Measurements from ENCODE around the gene PPP4C.
A peak's percentile ranks its signal among the peaks of the same experiment; 100 is the strongest.
"Not testable (repeated sequence)": the region's sequence is repeated elsewhere in the genome, so short reads cannot be mapped to it uniquely, and the experiment has no call there.

Gene PPP4C

DNA sequence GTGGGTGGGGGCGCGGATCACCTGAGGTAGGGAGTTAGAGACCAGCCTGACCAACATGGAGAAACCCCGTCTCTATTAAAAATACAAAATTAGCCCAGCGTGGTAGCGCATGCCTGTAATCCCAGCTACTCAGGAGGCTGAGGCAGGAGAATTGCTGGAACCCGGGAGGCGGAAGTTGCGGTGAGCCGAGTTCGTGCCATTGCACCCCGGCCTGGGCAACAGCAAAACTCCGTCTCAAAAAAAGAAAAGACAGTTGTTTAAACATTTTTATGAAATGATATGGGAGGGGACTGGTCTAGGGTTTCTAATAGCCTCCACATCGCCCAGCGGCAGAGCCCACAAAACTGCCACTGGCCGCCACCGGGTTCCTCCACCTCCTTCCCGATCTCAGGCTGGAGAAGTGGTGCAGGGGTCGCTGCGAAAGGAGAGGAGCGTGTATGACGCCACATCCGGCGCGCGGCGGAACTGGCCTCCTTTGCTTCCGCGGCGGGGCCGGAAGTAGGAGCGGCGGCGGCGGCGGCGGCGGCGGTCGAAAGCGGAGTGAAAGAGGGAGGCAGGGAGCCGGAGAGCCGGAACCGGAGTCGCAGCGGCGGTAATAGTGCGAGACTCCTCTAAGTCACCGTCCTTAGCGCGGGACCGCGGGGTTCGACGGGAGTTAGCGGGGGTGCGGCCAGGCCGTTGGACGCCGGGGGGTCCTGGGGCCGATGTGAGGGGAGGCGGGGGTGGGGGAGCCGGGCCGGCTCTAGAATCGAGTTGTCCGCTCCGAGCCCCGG is at the start of gene PPP4C:
Gene PPP4C (plus strand): TSS at position 492 of the 773 bp plus-strand sequence. CDS start 384 bp downstream, outside the sequence.
- peak; percentile 86 for DNase-seq (ENCODE audit: low read depth)

GRCh38 chr16:30026449-30026848 is 49.3 kb upstream of the PPP4C start:
- DNase-seq (ENCODE audit: low read depth): no peak

DNA sequence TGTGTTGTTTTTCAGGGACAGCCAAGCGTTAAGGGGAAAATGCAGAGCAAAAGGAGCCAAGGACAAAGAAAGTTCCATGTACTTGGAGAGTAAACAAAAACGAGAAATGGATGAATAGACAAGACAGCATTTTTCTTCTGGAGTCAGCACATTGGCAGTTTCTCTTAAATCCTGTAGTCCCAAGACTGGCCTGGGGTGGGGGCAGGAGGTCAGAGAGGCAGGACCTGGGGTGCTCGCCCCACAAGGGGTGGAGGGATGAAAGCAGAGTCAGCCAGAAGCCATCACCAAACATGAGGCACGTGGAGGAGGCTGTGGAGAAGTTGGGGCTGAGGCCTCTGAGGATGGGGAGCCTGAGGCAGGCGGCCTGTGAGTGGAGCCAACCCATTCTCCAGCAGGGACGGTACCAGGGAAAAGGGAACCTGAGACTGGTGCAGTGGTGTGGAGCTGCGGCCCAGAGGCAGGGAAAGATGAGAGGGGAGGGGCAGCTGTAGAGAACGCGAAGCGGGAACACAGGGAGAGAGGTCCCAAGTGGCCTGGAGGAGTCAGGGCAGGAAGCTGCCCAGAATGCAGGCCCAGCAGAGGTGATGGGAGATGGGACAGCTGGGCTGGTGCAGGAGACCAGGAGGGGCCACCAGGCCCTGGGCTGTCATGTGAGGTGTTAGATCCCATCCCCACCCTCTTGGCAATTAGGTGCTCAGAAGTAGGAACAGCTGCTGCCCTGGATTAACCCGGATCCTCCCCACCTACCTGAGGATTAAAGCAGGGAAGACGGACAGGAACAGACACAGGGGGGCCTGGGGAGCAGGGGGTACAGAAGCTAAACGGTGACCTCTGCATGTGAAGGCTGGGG is 48.0 kb upstream of the PPP4C start:
- no peak for DNase-seq (ENCODE audit: low read depth)

DNA sequence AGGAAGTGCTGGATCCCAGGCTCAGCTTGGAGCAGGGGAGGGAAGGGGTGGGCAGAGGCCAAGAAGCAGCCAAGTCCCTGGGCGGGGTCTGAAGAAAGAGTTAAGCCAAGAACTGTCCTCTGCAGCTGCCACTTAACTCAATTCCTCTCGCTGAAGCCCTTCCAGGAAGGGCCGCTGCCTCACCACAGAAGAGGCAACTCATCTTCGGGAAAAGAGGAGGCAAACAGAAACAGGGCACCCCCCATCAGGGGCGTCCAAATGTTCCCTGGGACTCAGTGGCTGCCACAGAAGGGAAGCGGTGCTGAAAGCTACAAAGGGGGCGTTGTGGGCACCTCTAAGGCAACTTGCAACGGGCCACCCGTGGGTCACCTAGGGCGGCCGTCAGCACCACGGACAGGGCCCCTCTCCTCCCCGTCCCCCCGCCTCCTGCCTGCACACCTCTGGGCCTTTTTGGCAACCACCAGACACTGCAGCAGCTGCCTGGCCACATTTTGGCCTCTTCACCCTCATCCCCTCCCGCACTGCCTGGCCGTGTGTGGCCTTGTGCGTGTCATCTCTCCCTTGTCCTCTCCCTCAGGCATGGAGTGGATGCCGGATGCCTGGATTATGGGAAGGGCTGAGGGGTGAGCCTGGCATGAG is 47.2 kb upstream of the PPP4C start:
- DNase-seq (ENCODE audit: low read depth): no peak

DNA sequence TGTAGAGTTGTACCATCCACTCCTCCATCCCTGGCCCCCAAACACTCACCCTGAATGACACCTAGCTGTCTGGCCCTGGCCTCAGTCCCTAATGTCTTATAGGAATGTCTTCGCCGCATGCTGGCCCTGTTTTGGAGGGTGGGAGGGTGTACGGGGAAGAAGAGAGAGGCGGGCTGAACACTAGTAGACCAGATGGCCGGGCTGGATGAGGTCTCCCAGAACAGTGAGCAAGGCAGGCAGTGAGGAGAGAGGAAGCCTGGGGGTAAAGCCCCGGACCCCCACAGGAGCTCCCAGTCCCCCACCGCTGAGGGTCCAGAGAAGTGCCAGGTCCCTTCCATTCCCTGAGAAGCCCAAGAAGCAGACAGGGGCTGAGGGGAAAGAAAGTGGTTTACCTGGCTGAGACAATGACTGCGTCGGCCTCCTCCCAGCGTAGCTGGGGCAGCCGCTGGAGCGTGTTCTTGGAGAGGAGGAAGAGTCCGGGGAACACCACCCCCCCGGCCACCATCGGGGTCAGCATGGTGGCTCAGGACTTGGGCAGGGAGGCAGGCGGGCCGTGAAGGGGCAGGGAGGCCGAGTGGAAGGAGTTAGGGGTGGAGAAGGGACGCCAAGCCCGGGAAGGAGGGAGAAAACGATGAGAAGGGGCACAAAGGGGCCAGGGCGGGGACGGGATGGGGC is 45.6 kb upstream of the PPP4C start:
- DNase-seq (ENCODE audit: low read depth): no peak

- DNase-seq (ENCODE audit: low read depth): no peak
Measured at GRCh38 chr16:30030841-30031413, 44.9 kb upstream of the PPP4C start, which contains the start of gene TLCD3B. Gene TLCD3B, minus strand, starts transcription at chr16:30031271. Its CDS starts 744 bp downstream, at chr16:30030527.

- DNase-seq (ENCODE audit: low read depth): no peak
Measured at GRCh38 chr16:30031477-30031918, 44.3 kb upstream of the PPP4C start.

GRCh38 chr16:30032083-30032819 is 43.5 kb upstream of the PPP4C start:
- peak; percentile 33 for DNase-seq (ENCODE audit: low read depth)

- DNase-seq (ENCODE audit: low read depth): no peak
Measured at GRCh38 chr16:30033270-30033669, 42.5 kb upstream of the PPP4C start.

DNA sequence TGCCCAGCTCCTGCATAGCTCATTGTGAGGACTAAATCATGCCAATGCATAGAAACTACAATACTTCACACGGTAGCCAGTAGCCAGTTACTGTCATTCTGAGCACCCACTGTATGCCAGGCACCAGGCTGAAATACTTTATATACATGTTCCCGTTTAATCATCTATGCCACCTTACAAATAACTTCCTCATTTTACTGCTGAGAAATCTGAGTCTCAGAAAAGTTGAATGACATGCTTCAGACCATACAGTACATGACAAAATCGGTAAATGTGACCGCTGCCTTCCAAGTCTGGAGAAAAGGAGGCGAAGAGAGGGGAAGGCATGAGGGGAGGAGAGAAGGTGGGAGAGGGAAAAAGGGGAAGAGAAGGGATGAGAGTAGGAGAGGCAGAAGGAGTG is 35.6 kb upstream of the PPP4C start:
- no peak for DNase-seq (ENCODE audit: low read depth)

DNA sequence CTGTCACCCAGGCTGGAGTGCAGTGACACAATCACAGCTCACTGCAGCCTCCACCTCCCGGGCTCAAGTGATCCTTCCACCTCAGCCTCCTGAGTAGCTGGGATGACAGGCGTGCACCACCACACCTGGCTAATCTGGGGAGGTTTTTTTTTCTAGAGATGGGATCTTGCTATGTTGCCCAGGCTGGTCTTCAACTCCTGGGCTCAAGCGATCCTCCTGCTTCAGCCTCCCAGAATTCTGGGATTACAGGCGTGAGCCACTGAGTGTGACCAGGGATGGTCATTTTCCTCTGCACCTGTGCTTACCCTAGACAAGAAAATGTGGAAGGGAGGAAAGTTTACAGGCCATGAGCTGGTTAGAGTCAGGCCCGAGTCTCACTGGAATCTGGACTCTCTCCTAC is 35.1 kb upstream of the PPP4C start:
- not testable (repeated sequence) for DNase-seq (ENCODE audit: low read depth)

GRCh38 chr16:30041841-30042240 is 34.0 kb upstream of the PPP4C start:
- no peak for DNase-seq (ENCODE audit: low read depth)

GRCh38 chr16:30046178-30046577 is 29.6 kb upstream of the PPP4C start:
- no peak for DNase-seq (ENCODE audit: low read depth)

DNA sequence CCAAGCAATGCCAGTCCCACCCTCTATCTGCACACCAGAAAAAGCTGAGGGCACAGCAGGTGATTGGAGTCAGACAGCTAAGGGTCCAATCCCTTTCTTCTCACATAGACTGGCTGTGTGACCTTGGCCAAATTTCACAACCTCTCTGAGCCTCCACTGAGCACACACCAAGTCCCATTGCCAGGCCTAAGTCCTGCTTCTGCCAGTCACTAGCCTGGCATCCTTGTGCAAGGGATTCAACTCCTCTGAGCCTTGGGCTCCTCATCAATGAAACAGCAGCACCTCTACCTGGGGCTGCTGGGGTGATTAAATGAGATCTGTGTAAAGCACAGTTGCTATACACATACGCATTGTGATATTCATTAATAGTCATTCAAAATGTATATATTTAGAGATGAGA is 29.2 kb upstream of the PPP4C start:
- no peak for DNase-seq (ENCODE audit: low read depth)

- DNase-seq (ENCODE audit: low read depth): no peak
Measured at GRCh38 chr16:30049871-30050270, 25.9 kb upstream of the PPP4C start.

- no peak for DNase-seq (ENCODE audit: low read depth)
Measured at GRCh38 chr16:30051518-30051917, 24.3 kb upstream of the PPP4C start.

GRCh38 chr16:30052671-30053372 is 23.0 kb upstream of the PPP4C start:
- peak; percentile 71 for DNase-seq (ENCODE audit: low read depth)

DNA sequence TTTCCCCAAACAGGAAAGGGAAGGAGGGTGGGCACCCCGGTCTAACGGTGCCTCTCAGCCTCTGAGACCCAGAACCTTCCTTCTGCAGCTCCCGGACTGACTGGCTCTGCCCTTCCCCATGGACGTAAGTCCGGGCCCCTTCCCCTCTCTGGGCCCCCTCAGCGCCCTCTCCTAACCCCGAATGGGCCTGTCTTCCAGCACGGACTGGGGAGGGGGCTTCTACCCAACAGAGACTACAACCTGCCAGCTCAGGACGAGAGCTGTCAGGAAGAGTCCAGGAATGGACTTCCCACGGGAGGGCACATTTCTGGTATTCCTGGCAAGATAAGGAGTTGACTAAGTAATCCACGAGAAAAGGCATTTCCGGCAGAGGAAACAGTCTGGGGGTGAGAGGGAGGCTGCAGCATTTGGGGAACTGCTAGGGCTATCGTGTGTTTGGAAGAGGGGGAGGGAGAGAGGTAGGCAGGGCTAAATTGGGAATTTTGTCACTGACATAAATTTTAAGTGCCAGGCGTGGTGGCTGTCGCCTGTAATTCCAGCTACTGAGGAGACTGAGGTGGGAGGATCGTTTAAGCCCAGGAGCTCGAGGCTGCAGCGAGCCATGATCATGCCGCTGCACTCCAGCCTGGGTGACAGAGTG is 22.3 kb upstream of the PPP4C start:
- no peak for DNase-seq (ENCODE audit: low read depth)

GRCh38 chr16:30054451-30054850 is 21.3 kb upstream of the PPP4C start:
- DNase-seq (ENCODE audit: low read depth): no peak

All from T-helper 22 cell (primary cell).